Gastroesophageal sphincter (tissue), 4 donors: ENCODE data around the gene STAT5A. TPM values are rescaled to one million over a fixed set of nuclear protein-coding genes. Genes with fewer than 3 reads are reported as not detected.
"Not testable (repeated sequence)": the region's sequence is repeated elsewhere in the genome, so short reads cannot be mapped to it uniquely, and the experiment has no call there.

Experiments
- ATAC-seq: fragments of 150-250 bp; one replicate; pipeline ENCODE4 v1.9.1; 2016; ENCODE audit warnings: mild to moderate bottlenecking, moderate library complexity
- H3K27ac ChIP-seq, 4 donors: fragments of 200-600 bp; sonication (generic) in 3 of 4; 1 replicate in 3 of 4; 2 replicates in 1 of 4; pipeline ENCODE4 v1.5.1; 2016 to 2019
- H3K27me3 ChIP-seq: fragments of 200-600 bp; sonication (generic); one replicate; pipeline ENCODE4 v1.5.1; 2019
- H3K36me3 ChIP-seq, 2 donors: fragments of 200-600 bp; sonication (generic); one replicate each; pipeline ENCODE4 v1.5.1; 2019; ENCODE audit warnings: control low read depth in 1 of 2
- H3K4me1 ChIP-seq, 3 donors: fragments of 200-600 bp; sonication (generic); 1 replicate in 2 of 3; 2 replicates in 1 of 3; pipeline ENCODE4 v1.5.1; 2016 to 2019; ENCODE audit warnings: control low read depth in 2 of 3
- H3K4me3 ChIP-seq, 2 donors: fragments of 200-600 bp; sonication (generic); one replicate each; pipeline ENCODE4 v1.5.1; 2019; ENCODE audit warnings: mild to moderate bottlenecking in 1 of 2, moderate library complexity in 1 of 2
- H3K9me3 ChIP-seq, 3 donors: fragments of 200-600 bp; sonication (generic); one replicate each; pipeline ENCODE4 v1.5.1; 2017 to 2019; ENCODE audit warnings: control low read depth in 2 of 3
- CTCF ChIP-seq, 4 experiments: fragments of 200-600 bp in 2 of 4; fragments of 450-650 bp in 2 of 4; sonication (generic) in 1 of 4; IDR thresholded peaks; one replicate each; pipeline ENCODE4 v1.5.1; 2017 to 2019; ENCODE audit warnings: antibody characterized with exemption in 4 of 4, mild to moderate bottlenecking in 2 of 4, moderate library complexity in 2 of 4
- EP300 ChIP-seq: sonication (generic); formaldehyde crosslinking; IDR thresholded peaks from one replicate; pipeline ENCODE4 v1.6.1; 2017; ENCODE audit warnings: antibody characterized with exemption, mild to moderate bottlenecking
- POLR2A ChIP-seq, 2 donors: fragments of 450-650 bp; IDR thresholded peaks; one replicate each; pipeline ENCODE4 v1.6.1; 2017; ENCODE audit warnings: antibody characterized with exemption in 2 of 2, mild to moderate bottlenecking in 2 of 2, moderate library complexity in 1 of 2
- POLR2AphosphoS5 ChIP-seq: sonication (generic); formaldehyde crosslinking; IDR thresholded peaks from one replicate; pipeline ENCODE4 v1.6.1; 2017; ENCODE audit warnings: antibody characterized with exemption
- WGBS, 2 donors: methylation state at CpG; one replicate each; pipeline ENCODE4 v1.1.5; 2018; ENCODE audit warnings: low coverage in 1 of 2; 5-methylcytosine and 5-hydroxymethylcytosine counted together
- total RNA-seq, 4 donors: library from RNA; depleted of rRNA; stranded (reverse); fragments of >200 nt; gene quantifications; one replicate each; pipeline ENCODE4 v1.1.0, GENCODE V29; 2016

The STAT5A gene
- total RNA-seq: 10 to 100 TPM; 61.8 to 80.8 (median 71.4) TPM

GRCh38 chr17:42287977-42288802 is at the start of gene STAT5A:
Gene STAT5A (plus strand): TSS chr17:42288498. CDS start chr17:42289412, 914 bp downstream.
- H3K9me3 ChIP-seq: no peaks in the 10 kb centered on the region
- TF ChIP-seq CTCF (IDR thresholded peaks at IDR 0.05) (peak in 3 of 4 experiments; percentile 5 to 30 (median 9)), EP300 (no peak), POLR2AphosphoS5 (peak; percentile 90), POLR2A (IDR thresholded peaks at IDR 0.05) (peak; percentile 91 to 94)
- no peaks in the 10 kb centered on the region for H3K27me3 ChIP-seq
- H3K4me3 ChIP-seq: peak within 1 kb of the TSS; percentile 51 to 73
- peak; percentile 94 for ATAC-seq
- WGBS, 2 donors: 41% methylated on average over 6 of the region's 88 CpGs; no CpG with 5 or more reads in 1 of the 2 donors
- peaks cover 0 to 27% of the 10 kb centered on the region in 2 donors for H3K36me3 ChIP-seq
- H3K27ac ChIP-seq: peak within 1 kb of the TSS; percentile 77 to 94 (median 89)
- peaks cover 0 to 67% (median 15%) of the 10 kb centered on the region in 3 donors for H3K4me1 ChIP-seq

- not testable (repeated sequence) for H3K27me3 ChIP-seq, H3K36me3 ChIP-seq, H3K4me3 ChIP-seq, ATAC-seq, H3K9me3 ChIP-seq, H3K27ac ChIP-seq
- H3K4me1 ChIP-seq: peaks cover 0 to 25% (median under 1%) of the 10 kb centered on the region in 3 donors
- 83 to 86% methylated on average over 7 of the region's 7 CpGs for WGBS, 2 donors
These were observed 48.7 kb upstream of the STAT5A start for GRCh38 chr17:42239576-42239975.

GRCh38 chr17:42240201-42240600 is 48.1 kb upstream of the STAT5A start:
- H3K9me3 ChIP-seq: no peaks in the 10 kb centered on the region
- no peak overlapping the region for H3K4me3 ChIP-seq
- H3K27me3 ChIP-seq: no peaks in the 10 kb centered on the region
- 59 to 72% methylated on average over 4 to 5 of the region's 5 CpGs for WGBS, 2 donors
- ATAC-seq: no peak
- TF ChIP-seq CTCF (IDR thresholded peaks at IDR 0.05) (no peak), EP300 (no peak), POLR2A (IDR thresholded peaks at IDR 0.05) (no peak), POLR2AphosphoS5 (no peak)
- H3K4me1 ChIP-seq: peaks cover 0 to 22% (median 0%) of the 10 kb centered on the region in 3 donors
- no peak overlapping the region for H3K27ac ChIP-seq
- no peaks in the 10 kb centered on the region for H3K36me3 ChIP-seq

- H3K9me3 ChIP-seq, H3K27ac ChIP-seq, H3K36me3 ChIP-seq, H3K4me3 ChIP-seq, ATAC-seq, H3K27me3 ChIP-seq: not testable (repeated sequence)
- peaks cover 0 to 29% (median 0%) of the 10 kb centered on the region in 3 donors for H3K4me1 ChIP-seq
- 81 to 87% methylated on average over 3 to 4 of the region's 4 CpGs for WGBS, 2 donors
These were observed 47.4 kb upstream of the STAT5A start for GRCh38 chr17:42240863-42241262.

- WGBS, 2 donors: 91 to 100% methylated on average over 1 of the region's 1 CpG
- TF ChIP-seq EP300: no peak
- no peak for TF ChIP-seq POLR2AphosphoS5
- no peak for TF ChIP-seq POLR2A (IDR thresholded peaks at IDR 0.05)
- Histone ChIP-seq H3K4me3 (no peak overlapping the region), H3K4me1 (peaks cover 0 to 39% (median 0%) of the 10 kb centered on the region in 3 donors), H3K27ac (no peak overlapping the region), H3K36me3 (no peaks in the 10 kb centered on the region), H3K9me3 (no peaks in the 10 kb centered on the region), H3K27me3 (no peaks in the 10 kb centered on the region)
- no peak for ATAC-seq
These were observed 46.4 kb upstream of the STAT5A start for GRCh38 chr17:42241871-42242270.

GRCh38 chr17:42243493-42243982 is 44.8 kb upstream of the STAT5A start:
- no peak overlapping the region for H3K27ac ChIP-seq
- no peaks in the 10 kb centered on the region for H3K36me3 ChIP-seq
- H3K9me3 ChIP-seq: no peaks in the 10 kb centered on the region
- TF ChIP-seq POLR2A (IDR thresholded peaks at IDR 0.05): no peak
- no peak for TF ChIP-seq POLR2AphosphoS5
- no peak for TF ChIP-seq CTCF (IDR thresholded peaks at IDR 0.05)
- TF ChIP-seq EP300: no peak
- no peak for ATAC-seq
- peaks cover 0 to 53% (median 2%) of the 10 kb centered on the region in 3 donors for H3K4me1 ChIP-seq
- H3K4me3 ChIP-seq: no peak overlapping the region
- WGBS, 2 donors: 74 to 81% methylated on average over 4 to 5 of the region's 5 CpGs
- no peaks in the 10 kb centered on the region for H3K27me3 ChIP-seq

GRCh38 chr17:42244116-42244515 is 44.2 kb upstream of the STAT5A start:
- H3K4me3 ChIP-seq, H3K27ac ChIP-seq, ATAC-seq, H3K9me3 ChIP-seq, H3K27me3 ChIP-seq, H3K36me3 ChIP-seq: not testable (repeated sequence)
- whole genome bisulfite sequencing, 2 donors: 100% methylated on average over 1 of the region's 3 CpGs; no CpG with 5 or more reads in 1 of the 2 donors
- peaks cover 4 to 51% (median 6%) of the 10 kb centered on the region in 3 donors for H3K4me1 ChIP-seq

- 96 to 100% methylated on average over 1 to 8 of the region's 11 CpGs for WGBS, 2 donors
- peaks cover 5 to 61% (median 13%) of the 10 kb centered on the region in 3 donors for H3K4me1 ChIP-seq
- H3K9me3 ChIP-seq, H3K4me3 ChIP-seq, H3K36me3 ChIP-seq, ATAC-seq, H3K27ac ChIP-seq, H3K27me3 ChIP-seq: not testable (repeated sequence)
These were observed 43.1 kb upstream of the STAT5A start for GRCh38 chr17:42245183-42245582.
